ENCODE results near the gene EIF4A3.
"Not testable (repeated sequence)": the region's sequence is repeated elsewhere in the genome, so short reads cannot be mapped to it uniquely, and the experiment has no call there.

EIF4A3 gene

DNA sequence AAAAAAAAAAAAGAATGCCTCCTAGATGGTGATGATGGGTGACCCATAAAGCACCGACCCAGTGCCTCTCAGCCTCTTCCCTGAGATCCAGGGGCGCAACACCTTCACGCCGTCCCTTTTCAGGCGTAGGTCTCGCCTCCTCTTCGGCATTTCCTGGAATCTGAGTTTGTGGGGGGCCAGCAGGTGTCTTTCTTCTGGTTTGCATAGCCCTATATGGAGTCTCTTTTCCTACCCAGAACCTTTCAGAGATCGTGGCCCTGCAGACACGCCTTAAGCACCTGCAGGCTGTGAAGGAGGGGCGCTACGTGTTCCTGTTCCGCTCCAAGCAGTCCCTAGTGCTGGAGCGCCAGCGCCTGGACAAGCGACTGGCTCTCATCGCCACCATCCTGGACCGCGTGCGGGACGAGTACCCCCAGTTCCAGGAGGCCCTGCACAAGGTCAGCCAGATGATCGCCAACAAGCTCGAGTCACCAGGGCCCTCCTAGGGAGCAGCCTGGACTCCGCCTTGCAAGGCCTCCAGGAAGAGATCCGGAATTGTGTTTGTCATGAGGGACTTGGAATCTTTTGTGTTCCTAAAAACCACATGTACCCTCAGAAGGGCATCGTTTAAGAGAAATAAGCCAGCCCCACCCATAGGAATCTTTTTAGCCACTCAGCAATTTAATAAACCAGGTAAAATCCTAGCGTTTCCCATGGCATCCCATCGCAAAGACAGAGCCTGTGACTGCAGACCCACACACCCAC is 47.5 kb downstream of the EIF4A3 start:
- no peak for DNase-seq

GRCh38 chr17:80097844-80098691 is 48.9 kb downstream of the EIF4A3 start:
- no peak for DNase-seq

GRCh38 chr17:80097127-80097621 is 49.8 kb downstream of the EIF4A3 start:
- DNase-seq, result no peak

- DNase-seq, result no peak
Observed at GRCh38 chr17:80096561-80097021, 50.3 kb downstream of the EIF4A3 start.

- no peak for DNase-seq
Observed at GRCh38 chr17:80095844-80096475, 51.0 kb downstream of the EIF4A3 start.

- DNase-seq, result no peak
Observed at GRCh38 chr17:80095038-80095843, 51.7 kb downstream of the EIF4A3 start.

GRCh38 chr17:80092959-80093358 is 54.0 kb downstream of the EIF4A3 start:
- DNase-seq, result no peak

DNA sequence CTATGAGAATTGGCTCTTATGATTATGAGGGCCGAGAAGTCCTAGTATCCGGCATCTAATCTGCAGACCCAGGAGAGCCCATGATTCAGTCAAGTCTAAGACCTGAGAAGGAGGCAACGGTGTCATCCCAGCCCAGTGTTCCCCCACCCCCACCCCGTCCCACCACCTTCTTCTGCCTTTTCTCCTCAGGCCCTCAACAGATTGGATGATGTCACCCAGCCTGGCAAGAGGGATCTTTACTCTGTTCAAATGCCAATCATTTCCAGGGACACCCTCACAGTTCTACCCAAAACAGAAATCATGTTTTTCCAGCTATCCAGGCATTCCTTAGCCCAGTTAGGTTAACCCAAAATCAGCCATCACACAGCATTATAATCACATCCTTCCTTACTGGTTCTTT is 55.6 kb downstream of the EIF4A3 start:
- DNase-seq, result no peak

DNA sequence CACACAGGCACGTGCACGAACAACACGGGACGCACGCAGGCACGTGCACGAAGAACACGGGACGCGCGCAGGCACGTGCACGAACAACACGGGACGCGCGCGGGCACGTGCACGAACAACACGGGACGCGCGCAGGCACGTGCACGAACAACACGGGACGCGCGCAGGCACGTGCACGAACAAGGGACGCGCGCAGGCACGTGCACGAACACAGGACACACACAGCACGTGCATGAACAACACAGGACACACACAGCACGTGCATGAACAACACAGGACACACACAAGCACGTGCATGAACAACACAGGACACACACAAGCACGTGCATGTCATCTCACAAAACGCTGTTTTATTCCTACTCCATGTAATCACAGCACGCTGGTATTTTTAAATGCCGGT is 56.8 kb downstream of the EIF4A3 start:
- not testable (repeated sequence) for DNase-seq

- no peak for DNase-seq
Observed at GRCh38 chr17:80089762-80090161, 57.2 kb downstream of the EIF4A3 start.

- DNase-seq, result no peak
Observed at GRCh38 chr17:80087346-80088265, 59.3 kb downstream of the EIF4A3 start.

GRCh38 chr17:80086616-80087015 is 60.3 kb downstream of the EIF4A3 start:
- no peak for DNase-seq

GRCh38 chr17:80086081-80086480 is 60.8 kb downstream of the EIF4A3 start:
- no peak for DNase-seq

DNA sequence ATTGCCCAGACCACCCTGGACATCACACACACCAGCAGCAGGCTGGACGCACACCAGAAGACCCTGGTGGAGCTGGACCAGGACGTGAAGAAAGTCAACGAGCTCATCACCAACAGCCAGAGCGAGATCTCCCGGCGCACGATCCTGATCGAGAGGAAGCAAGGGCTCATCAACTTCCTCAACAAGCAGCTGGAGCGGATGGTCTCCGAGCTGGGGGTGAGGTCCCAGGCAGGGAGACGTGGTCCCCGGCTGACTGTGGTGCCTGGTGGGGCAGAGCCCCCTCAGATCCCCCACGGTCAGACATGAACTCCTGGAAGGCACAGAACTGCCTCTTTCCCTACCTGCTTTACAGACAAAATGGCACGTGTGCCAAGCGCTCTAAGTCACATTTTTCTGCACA is 62.2 kb downstream of the EIF4A3 start:
- DNase-seq, result no peak

Measured in COR-L47 (cell line).